GM21737 (cell line): ENCODE results near the gene SH2B3.
A peak's percentile ranks its signal among the peaks of the same experiment; 100 is the strongest.
"Not testable (repeated sequence)": the region's sequence is repeated elsewhere in the genome, so short reads cannot be mapped to it uniquely, and the experiment has no call there.

Experiments used
- ATAC-seq: cut with Tn5 transposase; IDR thresholded peaks from one replicate; pipeline ENCODE4 v1.9.1; 2021; ENCODE audit warnings: mild to moderate bottlenecking, moderate library complexity; ENCODE audit not compliant: unreplicated experiment

SH2B3 gene

GRCh38 chr12:111457071-111457470 is 51.3 kb downstream of the SH2B3 start:
- no peak for ATAC-seq

DNA sequence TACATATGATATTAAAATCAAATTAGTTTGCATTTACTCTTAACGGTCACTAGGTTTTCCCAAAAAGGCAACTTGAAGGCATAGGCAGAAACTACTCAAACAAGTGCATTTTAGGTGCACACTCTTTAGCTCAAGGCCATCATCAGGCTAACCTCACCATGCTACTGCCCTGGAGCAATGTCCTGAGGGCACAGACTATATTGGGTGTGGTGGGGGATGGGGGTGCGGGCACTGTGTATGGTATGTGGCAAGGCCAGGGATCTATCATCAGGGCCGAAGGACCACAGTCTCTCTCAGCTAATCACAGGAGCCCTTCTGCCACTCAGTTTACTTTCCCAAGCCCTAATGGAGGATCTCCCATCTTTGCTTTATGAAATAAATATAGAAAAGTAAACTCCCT is 51.9 kb downstream of the SH2B3 start:
- ATAC-seq, result no peak

DNA sequence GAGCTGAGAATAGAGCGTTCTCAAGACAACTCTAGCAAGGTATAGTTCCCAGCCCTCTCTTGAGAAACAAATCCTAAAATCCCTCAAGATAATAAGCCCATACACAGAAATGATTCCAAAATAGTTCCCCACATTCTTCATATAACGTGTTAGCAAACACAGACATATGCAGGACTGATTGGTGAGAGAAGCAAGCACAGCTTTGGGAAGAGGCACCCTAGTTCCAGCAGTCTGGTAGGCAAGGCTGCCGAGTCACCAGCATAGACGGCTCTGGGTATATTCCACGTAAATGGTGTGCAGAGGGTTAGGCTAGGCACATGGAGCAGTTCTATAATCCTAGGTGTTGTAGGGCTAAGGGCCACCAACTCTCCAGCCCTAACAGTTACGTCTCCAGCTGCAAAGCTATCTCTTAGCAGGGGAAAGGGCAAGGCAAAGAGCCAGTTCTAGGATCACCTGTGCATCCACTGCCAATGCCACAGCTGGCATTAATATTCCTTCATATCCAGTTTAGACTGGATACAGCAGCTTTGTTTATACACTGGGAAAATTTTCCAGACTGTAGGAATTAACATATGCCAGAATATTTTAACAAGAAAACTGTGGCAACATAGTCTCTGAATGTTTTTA is 52.9 kb downstream of the SH2B3 start:
- ATAC-seq, result no peak

GRCh38 chr12:111460111-111460510 is 54.4 kb downstream of the SH2B3 start:
- ATAC-seq, result not testable (repeated sequence)

DNA sequence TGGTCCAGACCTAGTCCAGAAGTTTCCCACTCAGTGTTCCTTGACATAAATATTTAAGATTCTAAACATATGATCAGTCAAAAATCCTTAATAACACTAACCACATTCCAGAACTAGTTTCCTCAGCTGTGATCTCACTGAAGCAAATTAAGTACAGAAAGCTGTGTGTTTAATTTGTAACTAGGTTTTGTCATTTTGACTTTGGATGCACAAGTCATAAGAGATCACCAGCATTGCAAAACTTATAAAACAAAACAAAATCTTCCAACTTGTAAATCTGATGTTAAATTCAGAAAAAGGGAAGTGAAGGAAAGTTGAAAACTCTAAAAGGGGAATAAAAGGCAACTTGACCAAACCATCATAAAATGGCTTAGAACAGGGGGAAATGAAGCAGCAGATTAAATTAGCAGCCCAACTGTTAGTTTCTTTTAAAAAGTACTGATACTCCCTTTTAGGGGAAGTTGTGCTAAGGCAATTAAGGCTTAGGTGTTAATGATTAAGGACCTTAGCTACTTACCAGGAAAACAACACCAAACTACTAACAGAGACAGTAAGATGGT is 56.6 kb downstream of the SH2B3 start:
- ATAC-seq, result peak; percentile 66

GRCh38 chr12:111467092-111467856 is 61.6 kb downstream of the SH2B3 start:
- no peak for ATAC-seq

DNA sequence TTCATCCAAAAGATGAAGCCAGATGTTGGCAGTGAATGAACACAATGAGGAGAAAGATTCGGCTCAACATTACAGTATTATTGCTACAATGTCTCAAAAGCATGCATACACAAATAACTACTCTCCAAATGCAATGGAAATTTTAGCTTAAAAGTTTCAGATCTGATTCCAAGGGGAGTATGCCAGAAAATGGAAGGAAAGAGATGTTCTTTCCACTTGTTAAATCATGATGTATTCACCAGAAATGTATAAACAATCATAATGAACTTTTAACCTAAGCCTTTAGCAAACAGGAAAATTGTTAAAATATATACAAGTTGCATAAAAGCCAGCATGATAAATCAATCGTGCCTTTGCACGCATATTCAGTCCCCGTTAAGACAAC is 62.1 kb downstream of the SH2B3 start:
- ATAC-seq, result no peak

- ATAC-seq, result no peak
These were observed 63.7 kb downstream of the SH2B3 start for GRCh38 chr12:111469401-111469800.

GRCh38 chr12:111471236-111471635 is 65.5 kb downstream of the SH2B3 start:
- ATAC-seq, result no peak

GRCh38 chr12:111482462-111482861 is 76.7 kb downstream of the SH2B3 start:
- no peak for ATAC-seq

DNA sequence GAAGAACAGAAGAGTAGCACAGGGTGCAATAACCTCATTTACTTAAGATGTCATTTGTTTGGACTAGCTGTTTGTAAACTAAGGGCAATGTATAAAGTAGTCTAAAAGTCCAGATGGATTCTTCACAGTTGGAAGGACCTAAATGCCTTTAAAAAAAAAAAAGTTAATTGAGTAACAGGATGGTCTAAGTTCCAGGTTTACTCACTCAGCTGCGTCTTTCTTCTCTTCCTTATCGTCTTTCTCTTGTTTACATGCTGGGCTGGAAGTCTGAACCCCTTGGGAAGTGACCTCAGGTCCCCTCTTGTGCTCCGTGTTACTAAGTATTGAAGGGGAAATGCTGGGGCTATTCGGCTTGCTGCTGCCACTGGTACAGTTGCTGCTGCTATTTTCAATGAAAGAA is 82.5 kb downstream of the SH2B3 start:
- ATAC-seq, result no peak

GRCh38 chr12:111488798-111489197 is 83.1 kb downstream of the SH2B3 start:
- ATAC-seq, result no peak

DNA sequence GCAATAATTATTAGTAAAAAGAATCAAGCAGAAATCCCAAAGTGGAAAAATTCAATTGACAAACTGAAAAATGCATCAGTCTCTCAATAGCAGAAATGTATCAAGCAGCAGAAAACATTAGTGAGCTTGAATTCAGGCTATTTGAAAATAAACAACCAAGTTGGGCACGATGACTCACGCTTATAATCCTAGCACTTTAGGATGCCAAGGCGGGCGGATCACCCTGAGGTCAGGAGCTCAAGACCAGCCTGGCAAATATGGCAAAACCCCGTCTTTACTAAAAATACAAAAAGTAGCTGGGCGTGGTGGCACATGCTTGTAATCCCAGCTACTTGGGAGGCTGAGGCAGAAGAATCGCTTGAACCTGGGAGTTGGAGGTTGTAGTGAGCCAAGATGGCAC is 87.3 kb downstream of the SH2B3 start:
- not testable (repeated sequence) for ATAC-seq

DNA sequence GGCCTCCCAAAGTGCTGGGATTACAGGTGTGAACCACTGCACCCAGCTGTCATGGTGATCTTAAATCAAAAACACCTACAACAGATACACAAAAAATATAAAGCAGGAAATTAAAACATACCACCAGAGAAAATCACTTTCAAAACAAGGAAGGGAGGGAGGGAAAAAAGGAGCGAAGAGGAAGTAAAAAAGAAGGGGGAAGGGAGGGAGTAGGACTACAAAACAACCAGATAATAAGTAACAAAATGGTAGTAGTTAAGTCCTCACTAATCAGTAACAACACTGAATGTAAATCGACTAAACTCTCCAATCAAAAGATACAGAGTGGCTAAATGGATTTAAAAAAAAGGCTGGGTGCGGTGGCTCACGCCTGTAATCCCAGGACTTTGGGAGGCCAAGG is 89.0 kb downstream of the SH2B3 start:
- ATAC-seq, result no peak
